Hepatocyte (in vitro differentiated cells): ENCODE measurements around the gene WASF2. TPM values are rescaled to one million over a fixed set of nuclear protein-coding genes. Genes with fewer than 3 reads are reported as not detected.

Experiments
- DNase-seq: peaks from one replicate; pipeline ENCODE4 v3.0.0-alpha.2; 2016; ENCODE audit warnings: low spot score
- H2AFZ ChIP-seq: fragments of 200-600 bp; sonication (generic); 2 replicates; pipeline ENCODE4 v1.6.0; 2016; ENCODE audit warnings: antibody characterized with exemption, mild to moderate bottlenecking
- H3K27ac ChIP-seq: fragments of 200-600 bp; sonication (generic); 2 replicates; pipeline ENCODE4 v1.5.1; 2016; ENCODE audit warnings: mild to moderate bottlenecking
- H3K27me3 ChIP-seq: fragments of 200-600 bp; sonication (generic); 2 replicates; pipeline ENCODE4 v1.6.1; 2016
- H3K36me3 ChIP-seq: fragments of 200-600 bp; sonication (generic); replicated peaks from 2 replicates; pipeline ENCODE4 v1.5.1; 2016; ENCODE audit warnings: low read depth; ENCODE audit not compliant: insufficient read depth
- H3K4me1 ChIP-seq: fragments of 200-600 bp; sonication (generic); 2 replicates; pipeline ENCODE4 v1.5.1; 2016; ENCODE audit warnings: mild to moderate bottlenecking, moderate library complexity; ENCODE audit not compliant: insufficient read depth
- H3K4me2 ChIP-seq: fragments of 200-600 bp; sonication (generic); 2 replicates; pipeline ENCODE4 v1.6.0; 2016
- H3K4me3 ChIP-seq: fragments of 200-600 bp; sonication (generic); 2 replicates; pipeline ENCODE4 v1.5.1; 2016; ENCODE audit warnings: mild to moderate bottlenecking
- H3K79me2 ChIP-seq: fragments of 200-600 bp; sonication (generic); 2 replicates; pipeline ENCODE4 v1.6.0; 2017; ENCODE audit warnings: mild to moderate bottlenecking
- H3K9me2 ChIP-seq: fragments of 200-600 bp; sonication (generic); replicated peaks from 2 replicates; pipeline ENCODE4 v1.6.0; 2017; ENCODE audit warnings: mild to moderate bottlenecking; ENCODE audit not compliant: insufficient read depth
- H3K9me3 ChIP-seq: fragments of 200-600 bp; sonication (generic); 2 replicates; pipeline ENCODE4 v1.5.1; 2016; ENCODE audit warnings: low read depth, mild to moderate bottlenecking
- H4K20me1 ChIP-seq: fragments of 200-600 bp; sonication (generic); 2 replicates; pipeline ENCODE4 v1.6.0; 2016; ENCODE audit warnings: mild to moderate bottlenecking; ENCODE audit not compliant: insufficient read depth, poor library complexity, severe bottlenecking
- CTCF ChIP-seq: fragments of 200-600 bp; sonication (generic); IDR thresholded peaks from 2 replicates; pipeline ENCODE4 v1.5.1; 2016; ENCODE audit warnings: antibody characterized with exemption, mild to moderate bottlenecking; ENCODE audit not compliant: poor library complexity
- EZH2 ChIP-seq: fragments of 200-600 bp; sonication (generic); IDR thresholded peaks from 2 replicates; pipeline ENCODE4 v1.6.1; 2016; ENCODE audit warnings: antibody characterized with exemption, mild to moderate bottlenecking, borderline replicate concordance
- EZH2phosphoT487 ChIP-seq: fragments of 200-600 bp; sonication (generic); IDR thresholded peaks from one replicate; pipeline ENCODE4 v1.6.1; 2018; ENCODE audit warnings: antibody characterized with exemption, mild to moderate bottlenecking, low read depth, moderate library complexity; ENCODE audit not compliant: unreplicated experiment, severe bottlenecking
- WGBS: methylation state at CpG from one replicate; pipeline ENCODE4 v1.1.6; 2016; ENCODE audit warnings: low lambda C conversion rate; ENCODE audit errors: missing lambda C conversion rate; 5-methylcytosine and 5-hydroxymethylcytosine counted together
- polyA plus RNA-seq: library from polyadenylated mRNA; unstranded; fragments of >200 nt; fragmentation: Nextera tagmentation; extraction: Ambion mirVana; gene quantifications from 2 replicates; pipeline ENCODE4 v1.2.1, GENCODE V29; 2016
- total RNA-seq: library from RNA; depleted of rRNA; stranded (reverse); fragments of >200 nt; gene quantifications from 2 replicates; pipeline ENCODE4 v1.2.3, GENCODE V29; 2014

WASF2 gene
- total and polyA plus RNA-seq, 2 experiments from 2014 or later, result 28.5 to 45.6 TPM

DNA sequence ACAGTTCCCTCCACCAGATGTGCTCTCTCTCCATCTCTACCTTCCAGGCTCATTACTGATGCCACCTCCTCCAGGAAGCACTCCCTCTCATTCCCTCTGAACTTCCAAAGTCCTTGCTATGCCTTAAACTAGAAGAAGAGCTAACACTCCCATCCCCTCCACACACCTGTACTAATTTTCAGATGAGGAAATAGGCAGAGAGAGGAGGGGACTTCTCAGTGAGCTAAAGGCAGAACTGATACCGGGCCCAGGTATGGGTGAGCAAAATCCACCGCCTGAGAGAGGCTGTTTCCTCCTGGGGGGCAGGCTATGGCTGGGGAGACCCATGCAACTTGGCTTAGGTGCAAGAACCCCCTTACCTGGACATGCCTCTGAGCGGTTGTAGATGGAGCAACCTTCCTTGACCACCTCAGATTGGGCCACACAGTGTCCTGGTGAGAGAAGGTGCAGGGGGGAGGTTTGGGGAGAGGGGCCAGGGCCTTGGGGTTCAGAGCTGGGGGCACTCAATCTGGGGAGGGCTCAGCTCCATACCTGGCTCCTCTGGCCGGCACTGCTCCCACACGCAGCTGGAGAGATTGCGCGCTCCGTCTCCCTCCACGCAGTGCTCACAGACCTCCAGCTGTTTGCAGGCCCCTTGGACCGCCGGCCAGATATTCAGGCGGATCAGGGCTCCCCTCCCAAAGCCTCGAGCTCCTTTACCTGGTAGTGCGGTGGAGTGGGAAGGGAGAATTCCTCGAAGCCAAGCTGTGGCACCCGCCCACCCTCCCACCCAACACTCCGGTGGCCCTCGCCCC lies 107.8 kb downstream of the WASF2 start:
- H3K4me2 ChIP-seq, result no peak overlapping the region
- H3K4me3 ChIP-seq, result no peak overlapping the region
- no peaks in the 10 kb centered on the region for H3K79me2 ChIP-seq
- no peak overlapping the region for H2AFZ ChIP-seq
- TF ChIP-seq EZH2phosphoT487 (no peak), CTCF (no peak), EZH2 (no peak)
- H3K9me3 ChIP-seq, result no peaks in the 10 kb centered on the region
- no peaks in the 10 kb centered on the region for H4K20me1 ChIP-seq
- H3K9me2 ChIP-seq, result no peaks in the 10 kb centered on the region
- WGBS, result 92% methylated on average over 13 of the region's 18 CpGs
- H3K27ac ChIP-seq, result no peak overlapping the region
- H3K36me3 ChIP-seq, result no peaks in the 10 kb centered on the region
- H3K4me1 ChIP-seq, result no peaks in the 10 kb centered on the region
- DNase-seq, result no peak
- H3K27me3 ChIP-seq, result no peaks in the 10 kb centered on the region

DNA sequence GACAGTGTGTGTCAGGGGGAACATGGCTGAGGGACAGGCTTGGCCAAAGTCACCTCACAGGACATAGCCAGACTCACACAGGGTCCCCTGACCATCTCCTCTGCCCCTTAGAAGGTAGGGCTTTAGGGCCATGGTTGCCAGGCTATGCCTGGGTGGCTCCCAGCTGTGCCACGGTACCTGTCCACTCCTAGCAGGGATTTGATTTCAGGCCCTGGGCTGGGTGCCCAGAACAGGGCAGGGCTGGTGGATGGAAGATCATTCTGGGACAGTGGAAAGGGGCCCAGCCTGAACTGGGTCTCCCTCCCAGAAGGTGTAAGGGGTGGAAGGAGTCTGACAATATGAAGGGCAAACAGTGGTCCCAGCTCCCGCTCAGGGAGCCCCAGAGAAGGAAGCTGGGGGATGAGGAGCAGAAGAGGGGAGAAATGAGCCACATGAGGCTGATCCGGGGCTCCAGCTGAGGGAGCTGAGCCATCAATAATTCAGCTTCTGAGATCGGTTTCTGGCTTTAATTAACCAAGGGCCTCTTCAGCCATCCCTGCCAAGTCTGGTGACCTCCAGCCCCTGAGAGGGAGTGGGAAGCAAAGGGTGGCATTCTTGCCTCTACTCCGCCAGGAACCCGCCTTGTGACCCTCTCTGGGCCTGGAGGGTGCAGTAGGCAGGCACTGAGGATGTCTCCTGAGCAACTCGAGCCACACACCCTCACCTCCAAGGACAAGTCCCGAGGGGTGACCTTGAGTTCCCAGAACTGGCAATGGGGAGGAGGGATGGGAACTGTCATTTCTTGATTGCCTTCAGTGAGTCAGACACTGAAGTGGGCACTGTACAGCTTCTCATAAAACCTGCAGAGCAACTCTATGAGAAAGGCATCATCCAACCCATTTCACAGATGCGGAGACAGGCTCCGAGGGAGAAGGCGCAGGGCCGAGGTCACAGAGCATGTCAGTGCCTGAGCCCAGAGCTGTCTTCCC lies 108.9 kb downstream of the WASF2 start:
- Histone ChIP-seq H3K79me2 (no peaks in the 10 kb centered on the region), H3K27ac (no peak overlapping the region), H3K27me3 (no peaks in the 10 kb centered on the region), H4K20me1 (no peaks in the 10 kb centered on the region), H3K9me3 (no peaks in the 10 kb centered on the region), H3K9me2 (no peaks in the 10 kb centered on the region), H3K4me1 (no peaks in the 10 kb centered on the region), H3K4me2 (no peak overlapping the region), H2AFZ (no peak overlapping the region), H3K4me3 (no peak overlapping the region), H3K36me3 (no peaks in the 10 kb centered on the region)
- TF ChIP-seq EZH2phosphoT487 (no peak), EZH2 (no peak), CTCF (no peak)
- WGBS, result 84% methylated on average over 12 of the region's 12 CpGs
- DNase-seq, result no peak

- no peak overlapping the region for H3K27ac ChIP-seq
- 100% methylated on average over 4 of the region's 4 CpGs for WGBS
- H3K36me3 ChIP-seq, result no peaks in the 10 kb centered on the region
- no peak overlapping the region for H2AFZ ChIP-seq
- H3K79me2 ChIP-seq, result no peaks in the 10 kb centered on the region
- H3K9me3 ChIP-seq, result no peaks in the 10 kb centered on the region
- H3K4me3 ChIP-seq, result no peak overlapping the region
- DNase-seq, result no peak
- H3K4me1 ChIP-seq, result no peaks in the 10 kb centered on the region
- no peak overlapping the region for H3K4me2 ChIP-seq
- no peaks in the 10 kb centered on the region for H3K27me3 ChIP-seq
- H4K20me1 ChIP-seq, result no peaks in the 10 kb centered on the region
- H3K9me2 ChIP-seq, result no peaks in the 10 kb centered on the region
- TF ChIP-seq EZH2 (no peak), EZH2phosphoT487 (no peak), CTCF (no peak)
Measured at GRCh38 chr1:27380224-27380623, 109.7 kb downstream of the WASF2 start.
